Measurements from ENCODE around the gene CASP2.

The CASP2 gene

DNA sequence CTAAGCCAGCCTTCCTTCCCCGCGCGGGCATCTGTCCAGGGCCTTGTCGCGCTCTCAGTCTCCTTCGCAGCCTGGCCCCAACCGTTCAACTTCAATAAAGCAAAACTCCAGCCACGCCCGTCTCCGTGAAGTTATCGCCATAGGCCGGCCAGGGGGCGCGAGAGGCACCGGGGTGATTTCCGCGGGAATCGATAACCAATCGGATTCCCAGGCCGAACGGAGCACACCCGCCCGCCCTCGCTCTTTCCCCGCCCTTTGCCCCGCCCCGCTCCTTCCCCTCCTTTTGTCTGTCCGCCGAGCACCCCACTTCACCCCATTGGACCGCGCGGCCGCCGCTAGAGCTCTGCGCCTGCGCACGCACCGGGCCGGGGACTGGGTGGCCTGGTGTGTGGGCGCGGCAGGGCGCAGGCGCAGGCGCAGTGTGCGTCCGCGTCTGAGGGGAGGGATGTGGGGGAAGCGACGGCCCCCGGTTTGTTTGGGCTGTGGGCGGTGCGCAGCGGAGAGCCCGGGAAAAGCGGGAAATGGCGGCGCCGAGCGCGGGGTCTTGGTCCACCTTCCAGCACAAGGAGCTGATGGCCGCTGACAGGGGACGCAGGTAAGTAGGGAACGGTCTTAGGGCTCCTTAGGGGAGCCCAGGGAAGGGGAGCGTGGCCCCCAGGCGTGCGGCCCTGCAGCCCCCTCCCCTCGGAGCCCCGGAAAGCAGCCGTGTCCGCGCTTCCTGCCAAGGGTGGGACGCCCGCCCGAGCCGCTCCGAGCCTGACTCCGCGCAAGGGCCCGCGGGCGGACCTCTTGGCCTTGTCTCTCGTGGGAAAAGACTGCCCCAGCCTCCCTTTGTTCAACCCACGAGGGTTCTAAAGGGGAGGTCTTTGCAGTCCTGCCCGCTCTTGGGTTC, at the start of gene CASP2:
CASP2 (plus strand) TSS at position 417 of the 892 bp plus-strand sequence; CDS start at position 522, 105 bp downstream.
- in situ Hi-C loops (cut with MboI; ENCODE audit: low sequenced_read_pairs) = no loop called here

DNA sequence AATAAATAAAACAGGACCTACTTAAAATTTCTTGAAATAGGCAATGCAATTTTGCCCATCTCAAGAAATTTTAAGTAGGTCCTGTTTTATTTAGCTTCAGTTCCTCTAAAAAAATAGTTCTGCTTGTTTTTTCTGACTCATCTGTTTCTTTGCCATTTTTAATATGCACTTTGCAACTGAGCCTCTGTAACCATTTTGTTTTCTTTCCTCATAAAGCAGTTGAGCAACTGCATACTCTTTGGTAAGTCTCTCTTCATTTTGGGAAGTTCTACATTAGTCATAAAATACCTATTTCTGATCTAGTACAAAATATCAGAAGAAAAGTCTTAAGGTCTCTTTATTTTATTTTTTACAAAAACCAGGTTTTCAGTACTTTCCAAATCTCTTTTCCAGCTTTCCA, 48.3 kb upstream of the CASP2 start:
- in situ Hi-C loops (cut with MboI; ENCODE audit: low sequenced_read_pairs) = no loop called here

DNA sequence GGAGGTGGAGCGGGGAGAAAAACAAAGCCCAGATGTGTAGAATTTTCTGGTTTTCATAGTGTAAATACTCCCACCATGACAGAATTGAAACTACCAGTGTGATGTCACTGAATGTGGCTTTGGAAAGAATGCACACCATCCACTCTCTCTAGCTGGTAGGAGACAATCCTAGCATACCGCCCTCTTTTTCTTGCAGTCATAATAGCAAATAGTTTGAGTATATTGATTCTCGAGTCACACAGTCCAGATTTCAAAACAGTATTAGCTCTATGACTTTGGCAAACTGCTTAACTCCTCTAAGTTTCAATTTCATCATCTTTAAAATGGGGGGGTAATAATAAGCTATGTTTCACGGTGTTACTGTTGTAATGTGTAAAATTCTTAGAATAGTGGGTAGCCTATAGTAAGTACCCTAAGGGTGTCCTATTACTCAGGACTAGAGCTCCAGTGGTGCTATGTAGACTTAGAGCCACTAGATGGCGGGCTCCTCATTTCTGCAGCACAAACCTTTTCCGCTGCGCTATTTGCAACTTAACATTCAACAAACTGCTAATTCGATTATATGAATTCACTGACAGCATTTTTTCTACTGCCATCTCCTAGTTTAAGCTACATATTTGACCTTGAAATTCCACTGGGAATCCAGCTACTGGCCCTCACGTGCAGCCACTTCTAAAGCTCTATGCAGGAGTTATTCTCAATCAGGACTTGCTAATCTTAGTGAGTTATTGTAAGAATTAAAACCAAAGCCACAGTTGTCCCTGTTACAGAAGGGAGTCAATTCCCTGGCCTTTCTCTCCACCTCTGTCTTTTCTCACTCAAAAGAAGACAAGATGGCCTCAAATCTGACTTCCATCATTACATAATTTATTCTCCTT, 47.6 kb upstream of the CASP2 start:
- in situ Hi-C loops (cut with MboI; ENCODE audit: low sequenced_read_pairs) = no loop called here

DNA sequence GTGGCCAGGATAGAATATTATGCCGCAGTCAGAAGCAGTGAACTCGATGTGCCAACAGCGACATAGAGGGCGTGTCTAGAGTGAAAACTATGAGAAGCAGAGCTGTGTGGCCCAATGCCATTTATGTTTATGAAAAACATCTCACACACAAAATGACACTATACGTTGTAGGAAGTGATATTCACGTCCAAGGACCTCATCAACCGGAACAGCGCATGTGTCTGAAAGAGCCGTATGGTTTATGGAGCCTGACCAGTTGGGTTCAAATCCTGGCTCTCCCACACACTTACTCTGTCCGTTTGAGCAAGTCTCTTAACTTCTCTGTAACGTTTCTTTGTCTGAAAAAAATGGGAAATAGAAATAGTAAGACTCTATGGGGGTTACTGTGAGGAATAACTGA, 45.8 kb upstream of the CASP2 start:
- in situ Hi-C loops (cut with MboI; ENCODE audit: low sequenced_read_pairs) = no loop called here

DNA sequence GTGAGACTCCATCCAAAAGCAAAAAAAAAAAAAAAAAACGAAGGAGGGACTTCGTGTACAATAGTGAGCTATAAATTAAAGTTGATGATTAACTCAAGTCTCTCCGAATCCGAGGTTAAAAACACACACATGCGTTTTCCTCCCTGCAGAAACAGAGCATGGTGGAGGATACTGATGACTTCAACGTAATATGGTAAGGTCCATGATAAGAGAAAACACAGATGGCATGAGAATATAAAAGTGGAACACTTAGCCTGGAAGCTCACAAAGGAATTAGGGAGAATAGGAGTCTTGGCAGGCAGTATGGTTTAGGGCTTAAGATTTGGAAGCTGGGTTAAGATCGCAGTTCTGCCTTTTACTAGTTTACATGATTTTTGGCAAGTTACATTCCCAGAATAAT, 45.0 kb upstream of the CASP2 start:
- in situ Hi-C loops (cut with MboI; ENCODE audit: low sequenced_read_pairs) = no loop called here

DNA sequence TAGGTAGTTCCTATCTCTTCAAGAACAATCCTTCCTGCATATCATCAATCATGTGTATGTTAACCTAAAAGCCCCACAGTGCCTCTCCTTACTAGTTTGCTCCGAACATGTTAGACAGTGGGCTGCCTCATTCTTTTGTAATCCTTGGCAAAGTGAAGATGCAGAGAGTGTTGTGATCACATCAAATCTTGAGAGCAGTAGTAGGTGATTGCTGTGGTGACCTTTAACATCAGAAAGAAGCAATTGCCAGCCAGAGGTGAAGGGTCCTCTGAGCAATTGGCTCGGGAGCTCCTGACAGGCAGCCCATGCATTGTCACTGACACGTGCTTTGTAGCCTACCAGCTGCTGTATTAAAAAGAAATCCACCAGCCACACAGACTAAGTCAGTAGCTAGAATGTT, 44.5 kb upstream of the CASP2 start:
- in situ Hi-C loops (cut with MboI; ENCODE audit: low sequenced_read_pairs) = no loop called here

DNA sequence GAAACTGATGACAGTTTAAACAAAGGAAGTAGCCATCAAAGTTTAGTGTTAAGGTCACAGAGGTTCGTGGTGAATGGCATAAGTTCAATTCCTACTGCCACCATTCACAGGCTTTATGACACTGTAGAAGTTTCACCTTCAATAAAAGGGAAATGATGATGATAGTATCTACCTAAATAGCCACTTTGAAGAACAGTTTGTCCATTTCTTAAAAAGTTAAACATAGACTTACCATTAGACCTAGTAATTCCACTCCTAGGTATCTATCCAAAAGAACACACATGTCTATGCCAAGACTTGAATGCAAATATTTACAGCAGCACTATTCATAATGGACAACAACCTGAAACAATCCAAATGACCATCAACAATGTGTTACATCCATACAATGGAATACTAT, 43.8 kb upstream of the CASP2 start:
- in situ Hi-C loops (cut with MboI; ENCODE audit: low sequenced_read_pairs) = no loop called here

DNA sequence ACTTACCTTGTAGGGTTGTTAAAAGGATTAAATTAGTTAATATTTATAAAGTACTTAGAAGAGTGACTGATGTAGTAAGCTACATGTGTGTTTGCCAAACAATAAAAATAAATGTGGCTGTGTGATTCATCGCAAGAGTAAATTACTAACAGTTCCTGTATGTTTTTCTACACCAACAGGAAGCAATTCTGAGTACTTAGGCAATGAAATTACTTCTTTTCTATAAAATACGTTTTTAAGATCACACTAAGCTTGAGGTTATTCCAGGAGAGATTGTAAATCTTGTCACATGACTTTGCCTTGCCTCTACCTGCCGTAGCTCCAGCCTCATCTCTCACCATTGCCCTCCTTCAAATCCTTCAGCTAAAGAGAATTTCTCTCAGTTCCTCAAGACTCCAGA, 43.0 kb upstream of the CASP2 start:
- in situ Hi-C loops (cut with MboI; ENCODE audit: low sequenced_read_pairs) = no loop called here

DNA sequence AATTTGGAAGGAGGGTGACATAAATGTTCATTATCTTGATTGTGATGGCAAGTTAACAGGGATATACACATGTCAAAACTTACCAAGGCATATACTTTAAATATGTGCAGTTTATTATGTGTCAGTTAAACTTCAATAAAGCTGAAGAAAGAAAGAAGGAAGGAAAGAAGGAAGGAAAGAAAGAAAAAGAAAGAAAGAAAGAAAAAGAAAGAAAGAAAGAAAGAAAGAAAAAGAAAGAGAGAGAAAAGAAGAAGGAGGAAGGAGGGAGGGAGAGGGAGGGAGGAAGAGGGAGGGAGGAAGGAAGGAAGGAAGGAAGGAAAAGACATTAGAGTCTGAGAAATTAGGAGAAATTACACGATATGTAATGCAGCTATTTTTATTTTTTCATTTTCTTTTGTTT, 40.8 kb upstream of the CASP2 start:
- in situ Hi-C loops (cut with MboI; ENCODE audit: low sequenced_read_pairs) = no loop called here

DNA sequence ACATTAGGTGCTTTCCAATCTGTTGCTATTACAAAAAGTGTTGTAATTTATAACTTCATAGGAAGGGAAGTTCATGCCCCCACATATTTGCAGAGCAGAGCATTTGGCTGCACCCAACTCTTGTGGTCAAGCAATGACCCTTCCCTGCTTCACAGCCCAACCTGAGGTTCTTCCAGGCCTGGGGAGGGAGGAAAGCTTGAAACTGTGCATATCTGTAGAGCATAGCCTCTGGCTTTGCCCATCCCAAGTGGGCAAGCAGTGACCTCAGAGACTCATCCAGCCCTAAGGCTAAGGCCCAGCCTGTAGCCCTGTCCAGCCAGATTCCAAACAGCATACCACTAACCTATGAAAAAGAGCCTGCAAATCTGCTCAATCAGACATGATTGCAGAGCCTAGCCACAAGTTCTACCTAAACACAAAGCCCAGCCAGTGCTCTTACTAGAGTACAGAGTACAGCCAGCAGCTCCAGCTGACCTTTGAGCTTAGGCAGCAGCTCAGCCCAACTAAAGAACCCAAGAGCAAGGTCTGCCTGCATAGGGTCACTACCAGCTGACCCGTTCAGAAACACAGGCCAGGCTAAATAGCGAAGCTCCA, 39.3 kb upstream of the CASP2 start:
- in situ Hi-C loops (cut with MboI; ENCODE audit: low sequenced_read_pairs) = no loop called here

DNA sequence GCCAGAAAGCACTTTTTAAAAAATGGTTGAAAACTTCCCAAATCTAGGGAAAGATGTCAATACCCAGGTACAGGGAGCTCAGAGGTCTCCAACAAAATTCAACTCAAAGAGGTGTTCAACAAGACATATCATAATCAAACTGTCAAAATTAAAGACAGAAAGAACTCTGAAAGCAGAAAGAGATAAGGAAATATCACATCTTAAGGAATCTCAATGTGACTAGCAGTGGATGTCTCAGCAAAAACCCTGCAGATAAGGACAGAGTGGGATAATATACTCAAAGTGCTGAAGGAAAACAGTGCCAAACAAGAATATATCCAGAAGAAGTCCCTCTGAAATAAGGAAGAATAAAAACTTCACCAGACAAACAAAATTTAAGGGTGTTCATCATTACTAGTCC, 38.0 kb upstream of the CASP2 start:
- in situ Hi-C loops (cut with MboI; ENCODE audit: low sequenced_read_pairs) = no loop called here

DNA sequence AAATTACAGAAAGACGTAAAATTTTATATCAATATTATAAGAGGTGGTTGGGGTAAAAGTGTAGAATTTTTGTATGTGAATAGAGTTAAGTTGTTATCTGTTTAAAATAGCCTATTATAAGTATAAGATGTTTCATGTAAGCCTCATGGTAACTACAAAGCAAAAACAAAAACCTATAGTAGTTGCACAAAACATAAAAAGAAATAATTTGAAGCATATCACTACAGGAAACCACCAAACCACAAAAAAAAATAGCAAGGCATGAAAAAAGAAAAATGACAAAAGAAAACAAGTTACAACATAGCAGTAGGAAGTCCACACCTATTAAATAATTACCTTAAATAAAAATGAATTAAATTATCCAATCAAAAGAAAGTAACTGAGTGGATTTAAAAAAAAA, 37.3 kb upstream of the CASP2 start:
- in situ Hi-C loops (cut with MboI; ENCODE audit: low sequenced_read_pairs) = no loop called here

DNA sequence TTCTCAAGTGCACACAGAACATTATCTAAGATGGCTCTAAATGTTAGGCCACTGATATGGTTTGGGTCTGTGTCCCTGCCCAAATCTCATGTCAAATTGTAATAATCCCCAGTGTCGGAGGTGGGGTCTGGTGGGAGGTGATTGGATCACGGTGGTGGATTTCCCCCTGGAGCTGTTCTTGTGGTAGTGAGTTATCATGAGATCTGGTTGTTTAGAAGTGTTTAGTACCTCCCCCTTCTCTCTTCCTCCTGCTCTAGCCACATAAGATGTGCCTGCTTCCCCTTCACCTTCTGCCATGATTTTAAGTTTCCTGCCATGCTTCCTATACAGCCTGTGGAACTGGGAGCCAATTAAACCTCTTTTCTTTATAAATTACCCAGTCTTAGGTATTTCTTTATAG, 36.1 kb upstream of the CASP2 start:
- in situ Hi-C loops (cut with MboI; ENCODE audit: low sequenced_read_pairs) = no loop called here

DNA sequence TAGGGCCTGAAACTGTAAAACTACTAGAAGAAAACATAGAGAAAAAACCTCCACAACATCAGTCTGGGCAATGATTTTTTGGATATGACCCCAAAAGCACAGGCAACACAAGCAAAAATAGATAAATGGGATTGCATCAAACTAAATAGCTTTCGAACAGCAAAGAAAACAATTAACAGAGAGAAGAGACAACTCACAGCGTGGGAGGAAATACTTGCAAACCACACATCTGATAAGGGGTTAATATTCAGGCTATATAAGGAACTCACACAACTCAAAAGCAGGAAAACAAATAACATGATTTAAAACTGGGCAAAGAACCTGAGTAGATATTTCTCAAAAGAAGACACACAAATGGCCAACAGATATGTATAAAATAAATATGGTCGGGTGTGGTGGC, 32.6 kb upstream of the CASP2 start:
- in situ Hi-C loops (cut with MboI; ENCODE audit: low sequenced_read_pairs) = no loop called here

DNA sequence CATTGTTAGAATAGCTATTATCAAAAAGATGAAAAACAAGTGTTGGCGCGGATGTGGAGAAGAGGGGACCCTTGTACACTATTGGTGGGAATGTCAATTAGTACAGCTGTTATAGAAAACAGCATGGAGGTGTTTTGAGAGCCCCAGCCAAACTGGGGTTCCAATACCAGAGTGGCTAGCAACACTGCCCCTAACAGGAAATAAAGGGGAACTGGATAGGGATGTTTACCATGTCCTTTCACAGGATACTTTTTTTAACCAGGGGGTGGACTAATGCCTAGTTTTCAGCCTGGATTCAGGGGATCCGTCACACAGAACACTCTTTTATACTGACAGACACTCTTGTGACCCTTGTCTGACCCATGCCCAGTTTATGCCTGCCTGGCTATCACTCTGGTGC, 31.8 kb upstream of the CASP2 start:
- in situ Hi-C loops (cut with MboI; ENCODE audit: low sequenced_read_pairs) = no loop called here

DNA sequence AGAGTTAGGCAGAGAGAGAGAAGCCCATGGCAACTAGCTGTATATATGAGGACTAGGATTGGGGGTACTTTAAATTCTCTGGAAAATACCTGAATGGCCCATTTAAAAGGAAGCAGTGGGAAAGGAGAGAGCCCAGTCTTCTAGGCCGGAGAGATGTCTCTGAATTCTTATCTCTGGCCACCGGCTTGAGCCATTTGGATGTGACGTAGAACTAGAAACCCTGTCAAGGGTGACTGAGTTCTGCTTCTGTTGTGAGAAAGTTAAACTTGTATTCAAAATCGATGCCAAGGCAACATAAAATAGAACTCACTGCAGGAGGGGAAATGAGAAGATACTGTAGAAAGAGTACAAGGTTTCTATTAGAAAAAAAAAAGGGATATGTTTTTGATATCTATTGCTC, 31.2 kb upstream of the CASP2 start:
- in situ Hi-C loops (cut with MboI; ENCODE audit: low sequenced_read_pairs) = no loop called here

DNA sequence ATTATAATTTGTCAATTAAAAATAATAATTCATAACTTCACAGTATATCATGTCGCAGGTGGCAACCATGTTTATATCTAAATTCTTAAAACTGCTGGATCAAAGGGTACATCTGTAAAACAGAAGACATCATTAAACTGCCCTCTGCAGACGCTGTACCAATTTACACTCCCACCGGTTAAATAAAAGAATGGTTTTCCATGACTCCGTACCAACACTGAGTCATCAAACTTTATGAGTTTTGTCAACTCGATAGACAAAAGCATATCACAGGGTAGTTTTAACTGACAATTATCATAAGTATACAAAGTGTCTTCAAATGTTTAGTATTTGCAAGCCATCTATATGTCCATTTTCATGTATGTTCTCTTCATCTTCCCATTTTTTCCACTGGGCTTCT, 30.6 kb upstream of the CASP2 start:
- in situ Hi-C loops (cut with MboI; ENCODE audit: low sequenced_read_pairs) = no loop called here

DNA sequence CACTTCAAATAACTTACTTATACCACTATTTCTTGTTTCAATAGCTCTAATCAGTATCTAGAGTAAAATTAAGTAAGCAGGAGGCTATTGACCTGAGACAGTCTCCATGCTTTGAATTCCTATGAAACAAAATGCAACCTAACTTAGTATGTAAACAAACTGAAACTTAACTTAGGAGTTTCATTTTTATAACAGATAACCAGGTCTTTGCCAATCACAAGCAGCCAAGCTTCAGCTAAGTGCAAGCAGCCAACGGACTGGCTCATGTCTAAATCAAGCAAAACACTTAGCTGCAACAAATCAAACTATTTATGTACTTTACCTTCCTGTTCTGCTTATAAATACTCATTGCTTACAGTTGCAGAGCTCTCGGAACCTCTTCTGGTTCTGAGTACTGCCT, 29.3 kb upstream of the CASP2 start:
- in situ Hi-C loops (cut with MboI; ENCODE audit: low sequenced_read_pairs) = no loop called here

DNA sequence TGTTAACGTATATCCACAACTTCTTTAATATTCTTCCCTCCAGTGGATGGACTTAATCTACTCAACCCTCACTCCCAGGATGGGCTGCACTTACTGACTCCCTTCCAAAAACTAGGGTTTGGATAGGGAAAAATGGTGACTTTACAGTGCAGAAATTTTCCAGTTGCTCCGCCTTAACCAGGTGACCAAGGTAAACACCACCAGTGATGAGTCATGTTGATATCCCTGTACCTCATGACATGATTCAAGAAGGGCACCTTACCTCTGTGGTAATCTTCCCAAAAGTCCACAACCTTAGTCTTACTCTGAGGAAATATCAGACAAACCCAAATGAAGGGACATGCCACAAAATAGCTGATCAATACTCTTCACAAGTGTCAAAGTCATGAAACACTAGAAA, 28.4 kb upstream of the CASP2 start:
- in situ Hi-C loops (cut with MboI; ENCODE audit: low sequenced_read_pairs) = no loop called here

DNA sequence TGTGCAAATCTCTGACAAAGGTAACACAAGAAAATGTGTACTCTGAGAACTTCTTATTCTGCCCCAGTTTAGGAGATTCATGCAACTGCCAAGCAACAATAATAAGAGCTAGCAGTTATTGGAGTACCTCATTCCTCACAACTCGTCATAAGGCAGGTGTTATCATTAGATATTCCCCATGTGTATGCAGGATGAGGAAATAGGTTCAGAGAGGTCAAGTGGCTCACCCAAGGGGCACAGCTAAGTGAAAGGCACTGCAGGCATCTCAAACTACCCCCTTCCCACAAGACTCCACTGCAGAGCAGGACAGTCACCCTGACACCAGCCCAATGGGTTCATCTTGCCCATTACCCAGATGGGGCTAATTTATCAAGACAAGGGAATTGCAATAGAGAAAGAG, 26.2 kb upstream of the CASP2 start:
- in situ Hi-C loops (cut with MboI; ENCODE audit: low sequenced_read_pairs) = no loop called here

DNA sequence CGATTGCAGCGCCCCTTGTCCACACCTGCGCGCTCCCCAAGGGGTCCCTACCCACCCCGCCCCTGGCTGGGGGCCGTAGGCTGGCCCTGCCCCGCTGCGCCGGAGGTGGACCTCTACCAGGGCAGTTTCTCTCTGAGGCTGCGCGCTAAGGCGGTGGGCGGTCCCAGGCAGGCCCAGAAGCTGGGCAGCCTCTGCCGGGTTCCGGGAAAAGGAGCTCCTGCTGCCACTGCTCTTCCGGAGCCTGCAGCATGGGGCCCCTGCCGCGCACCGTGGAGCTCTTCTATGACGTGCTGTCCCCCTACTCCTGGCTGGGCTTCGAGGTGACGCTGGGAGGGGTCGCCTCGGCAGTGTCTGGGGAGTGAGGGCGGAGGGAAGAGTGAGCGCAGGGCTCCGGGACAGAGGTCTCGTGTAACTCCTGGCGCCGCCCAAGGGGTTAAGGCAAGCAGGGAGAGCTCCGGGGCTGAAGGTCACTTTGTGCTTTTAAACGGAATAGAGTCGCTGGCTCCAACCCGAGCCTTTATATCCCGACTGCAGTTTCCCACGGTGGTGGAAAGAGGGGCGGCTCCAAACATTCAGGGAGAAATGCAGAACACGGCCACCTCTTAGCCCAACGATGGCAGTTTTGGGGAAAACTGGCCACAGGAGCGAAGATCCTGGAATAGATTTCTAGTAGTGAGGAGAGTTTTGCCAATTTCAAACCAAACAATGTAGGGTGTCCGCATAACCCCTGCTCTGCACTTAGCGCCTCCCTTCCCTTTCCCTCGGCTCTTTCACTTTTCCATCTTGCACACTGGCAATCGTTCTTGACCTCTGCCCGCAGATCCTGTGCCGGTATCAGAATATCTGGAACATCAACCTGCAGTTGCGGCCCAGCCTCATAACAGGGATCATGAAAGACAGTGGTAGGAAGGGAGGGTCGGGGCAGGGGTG, 24.6 kb upstream of the CASP2 start, which contains the start of gene GSTK1:
GSTK1 (plus strand) TSS at position 176 of the 930 bp plus-strand sequence; CDS start at position 249, 73 bp downstream.
- in situ Hi-C loops (cut with MboI; ENCODE audit: low sequenced_read_pairs) = no loop called here
